ENCODE measurements around the gene PAGE2B. TPM values are rescaled to one million over a fixed set of nuclear protein-coding genes. Genes with fewer than 3 reads are reported as not detected.

Gene PAGE2B
- total and polyA plus RNA-seq, 3 experiments from 2014 or later: not detected

DNA sequence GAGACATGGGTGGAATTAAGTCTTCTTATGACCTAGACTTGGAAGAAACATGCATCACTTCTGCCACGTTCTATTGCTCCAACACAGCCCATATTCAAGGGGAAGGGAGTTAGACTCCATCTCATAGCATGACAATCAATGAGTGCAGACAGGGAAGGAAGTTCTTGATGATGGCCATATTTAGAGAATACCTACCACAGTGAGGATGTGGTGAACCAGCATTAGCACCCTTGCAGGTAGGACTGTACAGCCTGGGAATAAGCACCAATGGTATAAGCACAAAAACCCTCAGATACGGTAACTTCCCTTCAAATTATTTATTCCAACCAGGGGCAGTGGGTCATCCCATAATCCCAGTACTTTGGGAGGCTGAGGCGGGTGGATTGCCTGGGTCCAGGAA is 43.7 kb downstream of the PAGE2B start:
- Histone ChIP-seq H3K4me3 (ENCODE audit: low read length) (no peak overlapping the region), H3K27ac (ENCODE audit: low read depth, low read length) (no peak overlapping the region), H3K36me3 (ENCODE audit: insufficient read depth, low read length) (no peaks in the 10 kb centered on the region), H3K4me1 (ENCODE audit: insufficient read depth, low read length) (peaks cover 25% of the 10 kb centered on the region), H3K27me3 (ENCODE audit: insufficient read depth, low read length, poor library complexity, severe bottlenecking) (no peaks in the 10 kb centered on the region), H3K9me3 (ENCODE audit: low read length) (no peaks in the 10 kb centered on the region)
- H3K9me3 Mint-ChIP-seq: no peaks in the 10 kb centered on the region
- CTCF ChIA-PET: no interaction called here
- peaks cover under 1 to 6% of the 10 kb centered on the region in 2 donors for H3K27me3 Mint-ChIP-seq
- H3K4me1 Mint-ChIP-seq: peaks cover 27 to 40% (median 38%) of the 10 kb centered on the region in 3 donors
- no peak overlapping the region for H3K27ac Mint-ChIP-seq
- DNase-seq: peak in 2 of 5 donors; percentile 10 to 45
- POLR2A ChIA-PET: no interaction called here
- H3K36me3 Mint-ChIP-seq: no peaks in the 10 kb centered on the region
- peak overlapping the region in 4 of 7 donors; percentile 11 to 82 (median 26) for H3K4me3 Mint-ChIP-seq

DNA sequence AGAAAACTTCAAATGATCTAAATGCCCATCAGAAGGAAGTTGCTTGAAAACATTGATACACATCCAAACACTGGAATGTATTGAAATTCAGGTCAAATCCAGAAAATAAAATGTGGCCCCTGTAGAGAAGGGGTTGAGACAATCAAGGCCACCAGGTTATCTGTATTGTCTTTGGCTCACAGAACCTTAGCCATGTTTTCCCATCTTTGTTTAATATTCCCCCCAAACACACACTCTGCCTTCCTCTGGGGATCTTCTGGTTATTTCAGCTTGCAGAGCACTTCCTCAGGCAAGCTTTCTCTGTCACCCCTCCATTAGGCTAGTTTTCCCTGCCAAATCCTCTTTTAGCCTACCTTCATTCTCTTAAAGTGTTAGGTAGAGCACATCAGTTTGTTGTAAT is 44.4 kb downstream of the PAGE2B start:
- no peak for DNase-seq
- Histone ChIP-seq H3K36me3 (ENCODE audit: insufficient read depth, low read length) (no peaks in the 10 kb centered on the region), H3K27me3 (ENCODE audit: insufficient read depth, low read length, poor library complexity, severe bottlenecking) (no peaks in the 10 kb centered on the region), H3K27ac (ENCODE audit: low read depth, low read length) (no peak overlapping the region), H3K4me1 (ENCODE audit: insufficient read depth, low read length) (peaks cover 25% of the 10 kb centered on the region), H3K9me3 (ENCODE audit: low read length) (no peaks in the 10 kb centered on the region), H3K4me3 (ENCODE audit: low read length) (no peak overlapping the region)
- Mint-ChIP-seq H3K27me3 (peaks cover 3 to 8% of the 10 kb centered on the region in 2 donors), H3K4me3 (peak overlapping the region; percentile 4 to 67 (median 36)), H3K27ac (peak overlapping the region in 3 of 8 donors; percentile 16 to 84 (median 55)), H3K36me3 (no peaks in the 10 kb centered on the region), H3K9me3 (no peaks in the 10 kb centered on the region), H3K4me1 (peaks cover 27 to 40% (median 38%) of the 10 kb centered on the region in 3 donors)
- POLR2A ChIA-PET: no interaction called here
- CTCF ChIA-PET: no interaction called here

DNA sequence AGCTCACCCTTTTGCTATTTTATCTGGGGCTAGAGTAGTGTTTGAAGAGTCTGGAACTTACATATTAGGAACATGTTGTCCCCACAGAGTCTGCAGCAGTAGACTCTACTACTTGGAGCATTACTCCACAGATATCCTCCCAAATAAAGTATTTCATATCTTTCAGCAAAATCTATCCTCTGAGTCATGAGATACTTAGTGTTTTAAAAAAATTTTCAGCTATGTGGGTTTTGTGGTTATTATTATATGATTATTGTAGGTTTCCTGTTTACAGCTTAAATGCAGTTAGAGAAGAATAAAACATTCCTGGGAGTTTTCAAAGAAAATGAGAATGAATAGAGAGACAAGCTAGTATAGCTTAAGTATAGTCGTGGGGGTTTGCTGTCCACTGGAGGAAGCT is 44.9 kb downstream of the PAGE2B start:
- Histone ChIP-seq H3K4me3 (ENCODE audit: low read length) (no peak overlapping the region), H3K9me3 (ENCODE audit: low read length) (no peaks in the 10 kb centered on the region), H3K36me3 (ENCODE audit: insufficient read depth, low read length) (no peaks in the 10 kb centered on the region), H3K27ac (ENCODE audit: low read depth, low read length) (no peak overlapping the region), H3K4me1 (ENCODE audit: insufficient read depth, low read length) (peaks cover 25% of the 10 kb centered on the region), H3K27me3 (ENCODE audit: insufficient read depth, low read length, poor library complexity, severe bottlenecking) (no peaks in the 10 kb centered on the region)
- peaks cover 27 to 40% (median 38%) of the 10 kb centered on the region in 3 donors for H3K4me1 Mint-ChIP-seq
- CTCF ChIA-PET: no interaction called here
- peak overlapping the region; percentile 1 to 67 (median 36) for H3K4me3 Mint-ChIP-seq
- no peaks in the 10 kb centered on the region for H3K9me3 Mint-ChIP-seq
- peak overlapping the region in 3 of 8 donors; percentile 16 to 84 (median 55) for H3K27ac Mint-ChIP-seq
- no peaks in the 10 kb centered on the region for H3K36me3 Mint-ChIP-seq
- DNase-seq: no peak
- peaks cover 3 to 8% of the 10 kb centered on the region in 2 donors for H3K27me3 Mint-ChIP-seq
- POLR2A ChIA-PET: no interaction called here

DNA sequence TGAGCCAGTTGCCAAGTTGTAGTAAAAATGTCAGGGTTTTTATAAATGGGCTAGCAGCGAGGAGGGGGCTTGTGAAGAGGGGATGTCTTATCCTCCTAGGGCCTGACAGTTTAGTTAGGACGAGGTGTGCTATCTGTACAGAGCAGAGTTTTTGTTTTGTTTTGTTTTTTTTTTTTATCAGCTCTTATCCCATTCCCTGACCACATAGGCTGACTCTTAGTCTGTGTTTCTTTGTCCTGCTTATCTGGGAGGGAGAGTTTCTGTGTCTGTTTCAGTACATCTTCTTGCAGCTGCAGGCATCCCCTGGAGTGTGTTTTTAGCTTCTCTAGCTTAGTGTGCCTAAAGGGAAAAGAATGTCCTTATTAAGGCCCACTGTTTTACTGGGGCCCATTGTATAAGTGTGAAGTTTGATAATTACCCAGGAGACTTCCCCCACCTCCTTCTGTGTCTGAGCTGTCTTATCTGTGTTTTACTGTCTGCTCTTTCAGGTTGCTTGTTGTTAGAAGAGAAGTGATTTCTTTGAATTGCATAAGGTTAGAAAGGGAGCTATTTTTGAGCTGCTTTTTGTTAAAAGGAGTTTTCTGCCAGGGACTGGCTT is 46.0 kb downstream of the PAGE2B start:
- POLR2A ChIA-PET: no interaction called here
- peak overlapping the region in 1 of 8 donors; percentile 68 for H3K27ac Mint-ChIP-seq

DNA sequence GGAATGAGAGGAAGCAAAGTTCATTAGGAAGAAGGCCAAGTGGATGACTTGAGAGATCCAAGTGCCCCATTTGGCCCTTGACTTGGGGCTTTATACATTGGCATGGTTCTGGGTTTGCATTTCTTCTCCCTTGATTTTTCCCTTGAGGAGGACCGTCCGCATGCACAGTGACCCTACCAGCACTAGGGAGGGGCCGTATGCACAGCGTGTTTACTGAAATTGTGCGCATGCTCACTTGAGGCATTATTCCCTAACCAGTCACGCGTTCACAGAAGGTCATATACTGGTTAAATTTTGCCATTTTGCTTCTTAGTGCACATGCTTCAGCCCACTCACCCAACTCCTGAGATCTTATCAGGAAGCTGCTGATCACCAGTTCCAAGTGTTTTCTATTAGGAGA is 49.1 kb downstream of the PAGE2B start:
- Histone ChIP-seq H3K4me3 (ENCODE audit: low read length) (no peak overlapping the region), H3K27ac (ENCODE audit: low read depth, low read length) (no peak overlapping the region), H3K36me3 (ENCODE audit: insufficient read depth, low read length) (no peaks in the 10 kb centered on the region), H3K27me3 (ENCODE audit: insufficient read depth, low read length, poor library complexity, severe bottlenecking) (no peaks in the 10 kb centered on the region), H3K9me3 (ENCODE audit: low read length) (no peaks in the 10 kb centered on the region), H3K4me1 (ENCODE audit: insufficient read depth, low read length) (peaks cover 13% of the 10 kb centered on the region)
- Mint-ChIP-seq H3K27me3 (peaks cover 3 to 16% of the 10 kb centered on the region in 2 donors), H3K4me3 (no peak overlapping the region), H3K27ac (no peak overlapping the region), H3K36me3 (no peaks in the 10 kb centered on the region), H3K9me3 (no peaks in the 10 kb centered on the region), H3K4me1 (peaks cover 21 to 29% (median 26%) of the 10 kb centered on the region in 3 donors)
- POLR2A ChIA-PET: no interaction called here
- no peak for DNase-seq
- CTCF ChIA-PET: no interaction called here

More for the DNA sequence above, 46.0 kb downstream of the PAGE2B start:
- H3K4me3 ChIP-seq (ENCODE audit: low read length): no peak overlapping the region
- peaks cover 25% of the 10 kb centered on the region for H3K4me1 ChIP-seq (ENCODE audit: insufficient read depth, low read length)
- H3K4me1 Mint-ChIP-seq: peaks cover 27 to 40% (median 38%) of the 10 kb centered on the region in 3 donors
- peak overlapping the region; percentile 47 for H3K27ac ChIP-seq (ENCODE audit: low read depth, low read length)
- no peak for DNase-seq
- no peaks in the 10 kb centered on the region for H3K36me3 Mint-ChIP-seq
- H3K27me3 ChIP-seq (ENCODE audit: insufficient read depth, low read length, poor library complexity, severe bottlenecking): no peaks in the 10 kb centered on the region
- CTCF ChIA-PET: no interaction called here
- no peaks in the 10 kb centered on the region for H3K9me3 Mint-ChIP-seq
- H3K27me3 Mint-ChIP-seq: peaks cover 3 to 8% of the 10 kb centered on the region in 2 donors
- no peaks in the 10 kb centered on the region for H3K36me3 ChIP-seq (ENCODE audit: insufficient read depth, low read length)
- no peak overlapping the region for H3K4me3 Mint-ChIP-seq
- H3K9me3 ChIP-seq (ENCODE audit: low read length): no peaks in the 10 kb centered on the region

DNA sequence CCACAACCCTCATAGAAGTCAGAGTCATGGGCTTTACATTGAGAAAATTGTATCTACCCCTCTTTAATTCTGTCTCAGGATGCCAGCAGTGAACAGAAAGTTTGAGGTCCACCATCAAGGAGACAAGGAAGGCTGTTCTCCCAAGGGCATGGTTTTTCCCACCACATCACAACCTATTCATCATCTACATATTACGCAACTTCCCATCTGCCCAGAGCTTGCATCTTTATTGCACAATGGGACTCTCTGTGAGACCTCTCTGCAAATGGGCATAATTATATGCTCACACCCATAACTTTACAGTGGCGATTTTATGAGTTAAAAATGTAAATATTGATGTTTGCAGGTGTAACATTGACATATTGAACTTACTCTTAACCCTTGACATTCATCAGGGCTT is 52.9 kb downstream of the PAGE2B start:
- ChIA-PET POLR2A (no interaction called here), CTCF (no interaction called here)
- Mint-ChIP-seq H3K4me1 (peaks cover 0 to 4% (median 0%) of the 10 kb centered on the region in 3 donors), H3K27ac (peak overlapping the region in 1 of 8 donors; percentile 6), H3K27me3 (peaks cover 6 to 21% of the 10 kb centered on the region in 2 donors), H3K9me3 (no peaks in the 10 kb centered on the region), H3K4me3 (no peak overlapping the region), H3K36me3 (no peaks in the 10 kb centered on the region)
- Histone ChIP-seq H3K4me3 (ENCODE audit: low read length) (no peak overlapping the region), H3K9me3 (ENCODE audit: low read length) (no peaks in the 10 kb centered on the region), H3K36me3 (ENCODE audit: insufficient read depth, low read length) (no peaks in the 10 kb centered on the region), H3K27ac (ENCODE audit: low read depth, low read length) (no peak overlapping the region), H3K4me1 (ENCODE audit: insufficient read depth, low read length) (no peaks in the 10 kb centered on the region), H3K27me3 (ENCODE audit: insufficient read depth, low read length, poor library complexity, severe bottlenecking) (no peaks in the 10 kb centered on the region)
- no peak for DNase-seq

Other genes starting within 250 kb of the PAGE2B start
- gene TRO, start 154.2 kb upstream of the PAGE2B start, total RNA-seq: 1 to 10 TPM; 3.4 to 4.2 TPM
- gene TRO, start 154.2 kb upstream of the PAGE2B start, polyA plus RNA-seq: 1.8 TPM
- gene PFKFB1, start 80.8 kb upstream of the PAGE2B start, total RNA-seq: under 1 TPM; 0.53 to 0.69 TPM
- gene PFKFB1, start 80.8 kb upstream of the PAGE2B start, polyA plus RNA-seq: not detected
- 10 to 100 TPM; 35.2 to 42.8 TPM for gene APEX2, start 74.7 kb upstream of the PAGE2B start, total RNA-seq
- 26.0 TPM for gene APEX2, start 74.7 kb upstream of the PAGE2B start, polyA plus RNA-seq
- gene ALAS2, start 44.1 kb upstream of the PAGE2B start, total RNA-seq: not detected
- not detected for gene ALAS2, start 44.1 kb upstream of the PAGE2B start, polyA plus RNA-seq
- gene PAGE2, start 14.0 kb downstream of the PAGE2B start, total RNA-seq: not detected
- not detected for gene PAGE2, start 14.0 kb downstream of the PAGE2B start, polyA plus RNA-seq
- gene PAGE5, start 145.3 kb downstream of the PAGE2B start, total RNA-seq: 1 to 10 TPM; 1.1 to 1.3 TPM
- gene PAGE5, start 145.3 kb downstream of the PAGE2B start, polyA plus RNA-seq: not detected
- not detected for gene PAGE3, start 189.9 kb downstream of the PAGE2B start, total RNA-seq
- gene PAGE3, start 189.9 kb downstream of the PAGE2B start, polyA plus RNA-seq: not detected

Data from CD8-positive, alpha-beta memory T cell (primary cell).